Measurements from ENCODE around the gene LRRC8C. TPM values are rescaled to one million over a fixed set of nuclear protein-coding genes. Genes with fewer than 3 reads are reported as not detected.

Gene LRRC8C
- total RNA-seq, 6 donors from 2014 or later, result 5.2 to 12.5 (median 11.6) TPM

- DNase-seq (no peak), ATAC-seq (ENCODE audit: low FRiP score in 2 of 2) (peak in 1 of 2 donors; percentile 93)
- Histone ChIP-seq H3K9me3 (no peaks in the 10 kb centered on the region), H3K4me1 (peaks cover 0 to 11% (median 0%) of the 10 kb centered on the region in 4 donors), H3K27me3 (no peaks in the 10 kb centered on the region), H3K36me3 (no peaks in the 10 kb centered on the region), H3K27ac (peak overlapping the region in 2 of 4 donors; percentile 27 to 62), H3K4me3 (no peak overlapping the region)
- WGBS, 2 donors, result 79 to 93% methylated on average over 10 of the region's 10 CpGs
- TF ChIP-seq POLR2A (IDR thresholded peaks at IDR 0.05), result peak in 1 of 4 donors; percentile 36
- no peak for TF ChIP-seq POLR2AphosphoS5 (IDR thresholded peaks at IDR 0.05)
Measured at GRCh38 chr1:89739013-89739843, 106.3 kb downstream of the LRRC8C start.

GRCh38 chr1:89739844-89740216 is 106.9 kb downstream of the LRRC8C start:
- no peak for ATAC-seq (ENCODE audit: low FRiP score in 2 of 2)
- Histone ChIP-seq H3K4me3 (no peak overlapping the region), H3K4me1 (peaks cover 0 to 10% (median 0%) of the 10 kb centered on the region in 4 donors), H3K9me3 (no peaks in the 10 kb centered on the region), H3K27me3 (no peaks in the 10 kb centered on the region), H3K27ac (peak overlapping the region in 2 of 4 donors; percentile 31 to 62), H3K36me3 (no peaks in the 10 kb centered on the region)
- DNase-seq, result no peak
- peak in 1 of 4 donors; percentile 41 for TF ChIP-seq POLR2A (IDR thresholded peaks at IDR 0.05)
- peak in 1 of 4 donors; percentile 55 for TF ChIP-seq EP300 (IDR thresholded peaks at IDR 0.05)
- TF ChIP-seq POLR2AphosphoS5 (IDR thresholded peaks at IDR 0.05), result no peak
- WGBS, 2 donors, result 82 to 100% methylated on average over 1 of the region's 1 CpG

GRCh38 chr1:89743788-89744187 is 110.9 kb downstream of the LRRC8C start:
- DNase-seq (no peak), ATAC-seq (ENCODE audit: low FRiP score in 2 of 2) (no peak)
- Histone ChIP-seq H3K4me3 (no peak overlapping the region), H3K27me3 (no peaks in the 10 kb centered on the region), H3K4me1 (no peaks in the 10 kb centered on the region), H3K27ac (no peak overlapping the region), H3K9me3 (no peaks in the 10 kb centered on the region), H3K36me3 (no peaks in the 10 kb centered on the region)
- 77 to 81% methylated on average over 4 of the region's 4 CpGs for WGBS, 2 donors
- TF ChIP-seq POLR2A (IDR thresholded peaks at IDR 0.05) (no peak), EP300 (IDR thresholded peaks at IDR 0.05) (no peak), POLR2AphosphoS5 (IDR thresholded peaks at IDR 0.05) (no peak), CTCF (IDR thresholded peaks at IDR 0.05) (no peak)

GRCh38 chr1:89746424-89747149 is 113.7 kb downstream of the LRRC8C start:
- no peak for ATAC-seq (ENCODE audit: low FRiP score in 2 of 2)
- H3K4me1 ChIP-seq, result no peaks in the 10 kb centered on the region
- H3K27me3 ChIP-seq, result no peaks in the 10 kb centered on the region
- no peaks in the 10 kb centered on the region for H3K9me3 ChIP-seq
- 89 to 90% methylated on average over 4 of the region's 4 CpGs for WGBS, 2 donors
- TF ChIP-seq EP300 (IDR thresholded peaks at IDR 0.05), result no peak
- TF ChIP-seq POLR2A (IDR thresholded peaks at IDR 0.05), result no peak
- no peak for TF ChIP-seq POLR2AphosphoS5 (IDR thresholded peaks at IDR 0.05)
- no peak for TF ChIP-seq CTCF (IDR thresholded peaks at IDR 0.05)
- no peak overlapping the region for H3K27ac ChIP-seq
- no peaks in the 10 kb centered on the region for H3K36me3 ChIP-seq
- DNase-seq, result no peak
- no peak overlapping the region for H3K4me3 ChIP-seq

GRCh38 chr1:89753761-89754160 is 120.8 kb downstream of the LRRC8C start:
- DNase-seq (no peak), ATAC-seq (ENCODE audit: low FRiP score in 2 of 2) (no peak)
- H3K9me3 ChIP-seq, result no peaks in the 10 kb centered on the region
- TF ChIP-seq EP300 (IDR thresholded peaks at IDR 0.05) (no peak), POLR2AphosphoS5 (IDR thresholded peaks at IDR 0.05) (no peak), CTCF (IDR thresholded peaks at IDR 0.05) (no peak), POLR2A (IDR thresholded peaks at IDR 0.05) (no peak)
- no peaks in the 10 kb centered on the region for H3K27me3 ChIP-seq
- no peaks in the 10 kb centered on the region for H3K36me3 ChIP-seq
- no peak overlapping the region for H3K4me3 ChIP-seq
- peak overlapping the region; percentile 24 to 62 (median 52) for H3K27ac ChIP-seq
- H3K4me1 ChIP-seq, result peaks cover 23 to 29% (median 25%) of the 10 kb centered on the region in 4 donors

Measured in upper lobe of left lung (tissue), 6 donors.